K562 (cell line): ENCODE results near the gene SLC30A10. TPM values are rescaled to one million over a fixed set of nuclear protein-coding genes. Genes with fewer than 3 reads are reported as not detected.

Experiments
- ATF6 ChIP-seq: sonication (generic); formaldehyde crosslinking; IDR thresholded peaks from 2 replicates; pipeline ENCODE4 v1.4.0; 2020; ENCODE audit warnings: mild to moderate bottlenecking, missing genetic modification reagents
- BRCA1 ChIP-seq, 2 experiments: fragments of 450-650 bp in 1 of 2; sonication (generic) in 1 of 2; formaldehyde crosslinking in 1 of 2; IDR thresholded peaks; 2 replicates each; pipeline versions ENCODE4 v1.5.0 to v1.6.1; 2017 to 2020; ENCODE audit warnings: mild to moderate bottlenecking in 1 of 2, missing genetic modification reagents in 1 of 2
- EP300 ChIP-seq: IDR thresholded peaks from 2 replicates; pipeline ENCODE4 v1.6.1; 2012; ENCODE audit warnings: low read length, improper control_type of control experiment
- FOXM1 ChIP-seq, 2 experiments: fragments of 450-650 bp in 1 of 2; sonication (generic) in 1 of 2; formaldehyde crosslinking in 1 of 2; IDR thresholded peaks; 2 replicates each; pipeline versions ENCODE4 v1.6.1 to v1.9.0; 2017 to 2022; ENCODE audit warnings: low read depth in 2 of 2, mild to moderate bottlenecking in 2 of 2, missing genetic modification reagents in 1 of 2, moderate library complexity in 1 of 2
- HDAC3 ChIP-seq: fragments of 450-650 bp; IDR thresholded peaks from 2 replicates; pipeline ENCODE4 v1.6.1; 2018; ENCODE audit warnings: borderline replicate concordance, mild to moderate bottlenecking, moderate library complexity; ENCODE audit not compliant: partially characterized antibody
- IFI16 ChIP-seq: fragments of 250-450 bp; sonication (Bioruptor Pico); IDR thresholded peaks from 2 replicates; pipeline ENCODE4 v2.1.2; 2022; ENCODE audit warnings: mild to moderate bottlenecking, inconsistent platforms
- KDM5B ChIP-seq: fragments of 200-600 bp; sonication (generic); IDR thresholded peaks from 2 replicates; pipeline ENCODE4 v1.6.1; 2012; ENCODE audit warnings: low read depth, mild to moderate bottlenecking, moderate library complexity, low read length, control low read depth, inconsistent platforms; ENCODE audit not compliant: insufficient replicate concordance
- MAZ ChIP-seq, 2 experiments: fragments of 450-650 bp in 1 of 2; sonication (generic) in 1 of 2; formaldehyde crosslinking; IDR thresholded peaks in 1 of 2; conservative IDR thresholded peaks in 1 of 2; 2 replicates each; pipeline versions ENCODE4 v1.4.0 to v1.5.0; 2020; ENCODE audit warnings: mild to moderate bottlenecking in 1 of 2, missing genetic modification reagents in 1 of 2
- MEF2A ChIP-seq: IDR thresholded peaks from 2 replicates; pipeline ENCODE4 v1.6.1; 2011; ENCODE audit warnings: low read depth, mild to moderate bottlenecking, low read length, moderate library complexity; ENCODE audit not compliant: control insufficient read depth
- MNT ChIP-seq, 2 experiments: fragments of 450-650 bp; conservative IDR thresholded peaks; 2 replicates each; pipeline ENCODE4 v1.6.1; 2017; ENCODE audit warnings: mild to moderate bottlenecking in 2 of 2, moderate library complexity in 2 of 2
- RAD21 ChIP-seq, 2 experiments: fragments of 250-450 bp in 1 of 2; fragments of 450-650 bp in 1 of 2; sonication (Bioruptor Pico) in 1 of 2; formaldehyde crosslinking in 1 of 2; IDR thresholded peaks in 1 of 2; conservative IDR thresholded peaks in 1 of 2; 2 replicates each; pipeline versions ENCODE4 v1.4.0 to v1.8.0; 2020 to 2022; ENCODE audit warnings: mild to moderate bottlenecking in 2 of 2, moderate library complexity in 1 of 2
- SMARCA4 ChIP-seq: fragments of 450-650 bp; IDR thresholded peaks from 2 replicates; pipeline ENCODE4 v1.6.1; 2016
- ZEB2 ChIP-seq: fragments of 450-650 bp; IDR thresholded peaks from 2 replicates; pipeline ENCODE4 v1.6.1; 2016
- polyA plus RNA-seq, 8 experiments: library from polyadenylated mRNA; depleted of rRNA in 4 of 8; stranded (reverse) in 5 of 8; unstranded in 3 of 8; fragments of >200 nt; fragmentation: Nextera tagmentation in 2 of 8; fragmentation: Illumina TruSeq in 1 of 8; extraction: Ambion mirVana in 2 of 8; extraction: Trizol in 1 of 8; gene quantifications; 2 replicates each; pipeline versions ENCODE4 v1.2.1 to v1.2.3, GENCODE V29; 2011 to 2014; ENCODE audit warnings: inconsistent platforms in 1 of 8, missing spikeins in 1 of 8
- total RNA-seq, 7 experiments: library from RNA; depleted of rRNA in 6 of 7; stranded (reverse); fragments of >200 nt in 6 of 7; fragmentation: Illumina TruSeq in 2 of 7; extraction: Trizol in 2 of 7; gene quantifications; 2 replicates each; pipeline versions ENCODE4 v1.2.1 to v1.2.3, GENCODE V29; 2011 to 2021; ENCODE audit warnings: low replicate concordance in 1 of 7
- TF ChIP-seq, protein P1 (sequence below), 2 experiments: fragments of 450-650 bp in 1 of 2; sonication (generic) in 1 of 2; formaldehyde crosslinking in 1 of 2; IDR thresholded peaks in 1 of 2; conservative IDR thresholded peaks in 1 of 2; 2 replicates each; pipeline versions ENCODE4 v1.6.1 to v1.8.1; 2016 to 2023; ENCODE audit warnings: mild to moderate bottlenecking in 2 of 2, moderate library complexity in 2 of 2, inconsistent platforms in 1 of 2, missing genetic modification reagents in 1 of 2

The SLC30A10 gene
- total and polyA plus RNA-seq, 9 of the 15 experiments (the other 6 are each of a cell fraction or from before 2014, with no cell fraction given): 2.6 to 11.3 (median 7.1) TPM

- TF ChIP-seq FOXM1 (IDR thresholded peaks at IDR 0.05; ENCODE audit: low read depth) (peak; percentile 41; the same call in 1 of the 2 replicates), FOXM1 (CRISPR knock-in tag; IDR thresholded peaks at IDR 0.05; ENCODE audit: low read depth) (no peak), EP300 (peak; percentile 19; the same call in 1 of the 2 replicates), ATF6 (CRISPR knock-in tag) (no peak), MEF2A (no peak), MNT (conservative IDR thresholded peaks at IDR 0.05) (peak in 1 of 2 experiments; percentile 49; a peak in 3 of 4 replicates), KDM5B (no peak), HDAC3 (peak; percentile 61), ZEB2 (0 out of 2 replicates have a peak, but pooled peaks have one; percentile 18), IFI16 (CRISPR knock-in tag) (no peak), RAD21 (CRISPR knock-in tag; conservative IDR thresholded peaks at IDR 0.05 in 1 of 2, IDR thresholded peaks at IDR 0.05 in 1 of 2) (peak; percentile 94 to 96), SMARCA4 (peak; percentile 50; the same call in 1 of the 2 replicates), MAZ (CRISPR knock-in tag; conservative IDR thresholded peaks at IDR 0.05 in 1 of 2, IDR thresholded peaks at IDR 0.05 in 1 of 2) (0 out of 4 replicates have a peak, but pooled peaks of 1 of the 2 experiments have one; percentile 3), BRCA1 (IDR thresholded peaks at IDR 0.05) (no peak), BRCA1 (CRISPR knock-in tag; IDR thresholded peaks at IDR 0.05) (no peak)
- TF ChIP-seq, protein P1, sequence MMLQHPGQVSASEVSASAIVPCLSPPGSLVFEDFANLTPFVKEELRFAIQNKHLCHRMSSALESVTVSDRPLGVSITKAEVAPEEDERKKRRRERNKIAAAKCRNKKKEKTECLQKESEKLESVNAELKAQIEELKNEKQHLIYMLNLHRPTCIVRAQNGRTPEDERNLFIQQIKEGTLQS (IDR thresholded peaks at IDR 0.05): no peak
- TF ChIP-seq, protein P1 (CRISPR knock-in tag; conservative IDR thresholded peaks at IDR 0.05): 0 out of 2 replicates have a peak, but pooled peaks have one; percentile 33
Observed at GRCh38 chr1:219876798-219877209, 51.6 kb downstream of the SLC30A10 start (continued).
